GM18520 (cell line): ENCODE measurements around the gene PRDM4.
"Not testable (repeated sequence)": the region's sequence is repeated elsewhere in the genome, so short reads cannot be mapped to it uniquely, and the experiment has no call there.

ENCODE experiments used
- ATAC-seq: cut with Tn5 transposase; IDR thresholded peaks from one replicate; pipeline ENCODE4 v1.9.1; 2021; ENCODE audit not compliant: unreplicated experiment

PRDM4 gene

DNA sequence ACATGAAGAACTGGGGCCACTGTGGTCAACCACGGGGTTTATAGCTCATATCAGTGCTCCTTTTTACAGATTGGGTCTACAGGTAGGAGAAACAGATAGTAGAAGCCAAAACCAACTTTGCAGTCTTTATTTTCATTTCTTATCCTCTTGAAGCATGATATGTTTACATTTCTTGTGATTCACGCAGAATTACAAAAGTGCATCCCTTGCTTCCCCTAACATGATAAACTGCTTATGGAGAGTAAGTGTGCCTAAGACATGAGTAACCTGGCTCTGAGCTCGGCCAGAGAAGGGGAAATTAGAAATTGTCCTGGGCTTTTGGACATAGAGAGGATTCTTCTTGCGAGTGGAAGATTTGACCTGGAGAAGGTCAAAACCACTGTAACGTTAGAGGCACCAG lies 56.9 kb downstream of the PRDM4 start:
- no peak for ATAC-seq

- no peak for ATAC-seq
Measured at GRCh38 chr12:107702106-107702505, 58.8 kb downstream of the PRDM4 start.

DNA sequence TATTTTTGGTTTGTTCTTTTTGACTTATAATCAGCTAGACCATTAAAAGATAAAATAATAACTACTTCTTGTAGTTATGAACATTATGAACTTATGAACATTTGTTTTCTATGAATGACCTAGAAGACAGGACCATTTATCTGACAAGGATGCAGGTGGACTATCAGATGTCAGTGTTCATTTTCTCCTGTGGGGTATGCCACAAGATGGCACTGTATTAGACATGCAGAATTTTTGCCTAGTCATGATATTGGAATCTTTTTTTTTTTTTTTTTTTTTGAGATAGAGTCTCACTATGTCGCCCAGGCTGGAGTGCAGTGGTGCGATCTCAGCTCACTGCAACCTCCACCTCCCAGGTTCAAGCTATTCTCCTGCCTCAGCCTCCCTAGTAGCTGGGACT lies 65.2 kb downstream of the PRDM4 start:
- ATAC-seq: not testable (repeated sequence)

DNA sequence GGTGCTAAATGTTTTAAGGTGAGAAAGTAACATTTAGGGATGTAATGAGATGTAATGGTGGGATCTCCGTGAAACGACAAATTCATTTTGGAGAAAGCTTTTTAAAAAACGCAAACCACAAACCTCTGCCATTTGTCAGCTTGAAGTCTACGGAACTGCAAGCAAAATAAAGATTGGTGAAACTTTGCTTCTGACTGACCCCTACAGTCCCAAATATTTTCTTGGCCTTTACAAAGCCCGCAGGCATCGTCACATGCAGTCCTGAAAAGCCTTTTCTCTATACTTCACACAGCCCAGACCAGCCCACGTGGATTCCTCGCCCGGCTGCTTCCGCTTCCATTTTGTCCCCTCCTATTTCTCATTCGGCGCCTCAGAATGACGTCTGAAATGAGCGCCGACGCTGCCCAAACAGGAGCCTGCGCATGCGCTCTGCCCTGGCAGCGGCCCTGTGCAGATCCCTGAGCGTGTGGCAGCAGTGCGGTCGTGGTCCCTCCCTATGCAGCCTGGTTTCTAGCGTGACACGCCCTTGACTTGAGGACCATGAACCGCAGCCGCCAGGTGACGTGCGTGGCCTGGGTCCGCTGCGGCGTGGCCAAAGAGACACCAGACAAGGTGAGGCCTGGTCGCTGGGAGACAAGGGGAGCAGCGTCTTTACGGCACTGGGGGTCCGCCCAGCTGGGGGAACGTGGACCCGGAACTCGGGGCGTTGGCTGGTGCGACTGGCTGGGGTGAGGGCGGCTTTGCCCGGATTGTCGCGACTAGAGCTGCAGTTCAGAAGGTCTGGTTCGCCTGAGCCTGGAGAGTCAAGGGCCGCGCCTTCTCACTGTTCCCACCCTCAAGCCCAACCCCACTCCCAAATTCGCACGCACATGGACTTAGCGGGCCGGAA lies 75.3 kb downstream of the PRDM4 start, which contains the start of gene PWP1:
PWP1 (plus strand) TSS at position 440 of the 889 bp plus-strand sequence; CDS start at position 541, 101 bp downstream.
- ATAC-seq: peak; percentile 74

GRCh38 chr12:107684990-107685359 lies 76.0 kb downstream of the PRDM4 start:
- ATAC-seq: no peak

- no peak for ATAC-seq
Measured at GRCh38 chr12:107684029-107684795, 76.7 kb downstream of the PRDM4 start.
